Common myeloid progenitor, CD34-positive (primary cell): ENCODE data around the gene SLAMF7.

Experiments
- CTCF ChIA-PET: fragments of 350-600 bp; sonication (Branson Sonifier 250); formaldehyde crosslinking; loops from one replicate; lab custom pipeline; 2021; ENCODE audit warnings: antibody characterized with exemption; lab: Charles Lee
- POLR2A ChIA-PET: fragments of 350-600 bp; sonication (Branson Sonifier 250); formaldehyde crosslinking; loops from one replicate; lab custom pipeline; 2021; ENCODE audit warnings: antibody characterized with exemption; lab: Charles Lee
- DNase-seq, 3 donors: peaks; one replicate each; pipeline versions ENCODE4 v3.0.0 to v3.0.0-alpha.2; 2013
- H3K27ac ChIP-seq, 2 experiments: 1 replicate in 1 of 2; 2 replicates in 1 of 2; pipeline ENCODE4 v1.7.0; 2013; ENCODE audit warnings: inconsistent platforms in 2 of 2, low read length in 2 of 2, mild to moderate bottlenecking in 2 of 2, low read depth in 1 of 2, moderate library complexity in 1 of 2; ENCODE audit not compliant: severe bottlenecking in 2 of 2, insufficient read depth in 1 of 2, poor library complexity in 1 of 2
- H3K27me3 ChIP-seq, 5 experiments: replicated peaks in 2 of 5; 1 replicate in 3 of 5; 2 replicates in 2 of 5; pipeline versions ENCODE4 v1.6.1 to v1.7.0; 2013; ENCODE audit warnings: low read length in 4 of 5, mild to moderate bottlenecking in 2 of 5, moderate library complexity in 2 of 5, inconsistent platforms in 1 of 5; ENCODE audit not compliant: insufficient read depth in 5 of 5, control insufficient read depth in 4 of 5
- H3K36me3 ChIP-seq, 4 experiments: 1 replicate in 2 of 4; 2 replicates in 2 of 4; pipeline versions ENCODE4 v1.6.1 to v1.7.0; 2013; ENCODE audit warnings: low read length in 3 of 4, control low read depth in 1 of 4, mild to moderate bottlenecking in 1 of 4; ENCODE audit not compliant: control insufficient read depth in 4 of 4, insufficient read depth in 4 of 4
- H3K4me1 ChIP-seq, 4 experiments: 1 replicate in 3 of 4; 2 replicates in 1 of 4; pipeline versions ENCODE4 v1.6.1 to v1.7.1; 2013; ENCODE audit warnings: low read length in 3 of 4, mild to moderate bottlenecking in 3 of 4, control low read depth in 1 of 4, inconsistent platforms in 1 of 4, moderate library complexity in 1 of 4; ENCODE audit not compliant: control insufficient read depth in 4 of 4, insufficient read depth in 4 of 4; ENCODE audit errors: control extremely low read depth in 1 of 4
- H3K4me3 ChIP-seq, 7 experiments: 1 replicate in 4 of 7; 2 replicates in 3 of 7; pipeline versions ENCODE4 v1.5.1 to v1.7.0; 2013; ENCODE audit warnings: mild to moderate bottlenecking in 7 of 7, low read length in 6 of 7, moderate library complexity in 6 of 7, inconsistent platforms in 2 of 7, low read depth in 2 of 7, control low read depth in 1 of 7; ENCODE audit not compliant: insufficient read depth in 4 of 7, control insufficient read depth in 1 of 7; ENCODE audit errors: extremely low read depth in 1 of 7
- H3K9me3 ChIP-seq, 5 experiments: 1 replicate in 4 of 5; 2 replicates in 1 of 5; pipeline versions ENCODE4 v1.6.1 to v1.7.1; 2013; ENCODE audit warnings: low read length in 4 of 5, mild to moderate bottlenecking in 2 of 5, inconsistent platforms in 1 of 5, low read depth in 1 of 5, moderate library complexity in 1 of 5; ENCODE audit not compliant: control insufficient read depth in 4 of 5, insufficient read depth in 2 of 5; ENCODE audit errors: control extremely low read depth in 1 of 5
- WGBS: methylation state at CpG from one replicate; pipeline ENCODE4 v1.1.5; 2013; ENCODE audit not compliant: insufficient coverage; 5-methylcytosine and 5-hydroxymethylcytosine counted together

Gene SLAMF7

DNA sequence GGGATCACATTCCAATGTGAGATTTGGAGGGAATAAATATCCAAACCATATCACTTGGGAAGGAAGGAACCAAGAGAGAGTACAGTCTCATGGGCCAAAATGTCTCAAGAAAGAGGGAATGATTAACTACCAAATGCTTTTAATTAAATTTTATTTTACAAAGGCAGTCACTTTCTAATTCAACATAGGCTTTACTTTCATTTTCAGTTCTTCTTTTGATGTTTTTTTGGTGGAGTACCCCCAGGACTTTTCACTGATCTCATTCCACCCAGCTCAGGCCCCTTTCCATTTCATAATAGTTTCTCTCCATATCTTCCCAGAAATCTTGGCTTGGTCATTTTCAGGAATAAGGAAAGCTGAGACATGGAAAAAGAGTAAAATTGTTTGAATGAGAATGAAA is 5.1 kb upstream of the SLAMF7 start:
- peak in 1 of 3 donors; percentile 13 for DNase-seq
- Histone ChIP-seq H3K36me3 (peaks cover 0 to 2% (median 0%) of the 10 kb centered on the region in 4 experiments), H3K27ac (no peak overlapping the region), H3K4me1 (peaks cover 0 to 2% (median 0%) of the 10 kb centered on the region in 4 experiments), H3K27me3 (no peaks in the 10 kb centered on the region), H3K4me3 (no peak overlapping the region), H3K9me3 (peaks cover 0 to 15% (median 3%) of the 10 kb centered on the region in 5 experiments)
- POLR2A ChIA-PET = no interaction called here
- CTCF ChIA-PET = interaction anchor here (1.1 to 1.5 kb wide), 2 partner anchors 9 to 12 kb away, joined by 4 read pairs; no protein-coding TSS in a partner anchor

DNA sequence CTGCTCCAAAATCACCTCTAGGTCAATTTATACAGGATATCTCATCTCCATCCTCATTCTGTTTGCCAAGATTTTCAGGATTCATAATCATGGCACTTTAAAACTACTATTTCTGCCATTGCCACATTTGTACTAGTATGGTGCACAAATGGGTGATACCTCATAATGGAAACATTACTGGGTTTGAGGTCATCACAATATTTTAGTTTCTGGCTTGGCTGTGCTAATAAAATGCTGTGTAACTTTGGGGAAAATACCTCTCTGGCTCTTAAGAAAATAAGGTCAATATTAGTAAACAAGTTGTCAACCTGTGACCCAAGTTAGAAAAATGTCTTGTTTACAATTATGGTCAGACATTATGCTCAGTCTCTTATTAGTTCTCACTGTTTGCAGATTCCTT is 4.7 kb upstream of the SLAMF7 start:
- Histone ChIP-seq H3K36me3 (peaks cover 0 to 2% (median 0%) of the 10 kb centered on the region in 4 experiments), H3K27ac (no peak overlapping the region), H3K4me1 (peaks cover 0 to 6% (median 0%) of the 10 kb centered on the region in 4 experiments), H3K4me3 (no peak overlapping the region), H3K27me3 (no peaks in the 10 kb centered on the region), H3K9me3 (peaks cover 0 to 15% (median 3%) of the 10 kb centered on the region in 5 experiments)
- POLR2A ChIA-PET = no interaction called here
- CTCF ChIA-PET = no interaction called here
- DNase-seq = no peak

DNA sequence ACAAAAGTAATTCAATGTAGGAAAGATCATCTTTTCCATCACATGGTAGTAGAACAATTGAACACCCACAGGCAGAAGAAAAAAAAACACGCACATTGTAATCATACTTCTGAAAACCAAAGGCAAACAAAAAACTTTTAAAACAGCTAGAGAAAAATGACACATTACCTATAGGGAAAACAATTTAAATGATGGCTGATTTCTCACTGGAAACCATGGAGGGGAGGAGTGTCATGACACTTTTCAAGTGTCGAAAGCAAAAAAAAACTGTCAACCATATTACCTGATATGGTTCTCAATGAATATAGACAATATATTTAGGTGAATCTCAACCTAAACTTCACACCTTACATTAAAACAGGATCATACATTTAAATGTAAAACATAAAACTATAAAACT is 776 bp upstream of the SLAMF7 start:
- Histone ChIP-seq H3K4me1 (peaks cover 0 to 7% (median 0%) of the 10 kb centered on the region in 4 experiments), H3K36me3 (peaks cover 0 to under 1% (median 0%) of the 10 kb centered on the region in 4 experiments), H3K9me3 (peaks cover 0 to 15% (median 3%) of the 10 kb centered on the region in 5 experiments), H3K27me3 (no peaks in the 10 kb centered on the region), H3K27ac (no peak overlapping the region), H3K4me3 (no peak overlapping the region)
- WGBS = no CpG with 5 or more reads among the region's 2 CpGs
- ChIA-PET CTCF (interaction anchor here (0.7 to 1.3 kb wide), 4 partner anchors 10 to 39 kb away, joined by 3 to 4 read pairs (median 4); no protein-coding TSS in a partner anchor), POLR2A (interaction anchor here (1.0 kb wide), 2 partner anchors 98 to 167 kb away, joined by 3 to 5 read pairs; no protein-coding TSS in a partner anchor)
- no peak for DNase-seq

DNA sequence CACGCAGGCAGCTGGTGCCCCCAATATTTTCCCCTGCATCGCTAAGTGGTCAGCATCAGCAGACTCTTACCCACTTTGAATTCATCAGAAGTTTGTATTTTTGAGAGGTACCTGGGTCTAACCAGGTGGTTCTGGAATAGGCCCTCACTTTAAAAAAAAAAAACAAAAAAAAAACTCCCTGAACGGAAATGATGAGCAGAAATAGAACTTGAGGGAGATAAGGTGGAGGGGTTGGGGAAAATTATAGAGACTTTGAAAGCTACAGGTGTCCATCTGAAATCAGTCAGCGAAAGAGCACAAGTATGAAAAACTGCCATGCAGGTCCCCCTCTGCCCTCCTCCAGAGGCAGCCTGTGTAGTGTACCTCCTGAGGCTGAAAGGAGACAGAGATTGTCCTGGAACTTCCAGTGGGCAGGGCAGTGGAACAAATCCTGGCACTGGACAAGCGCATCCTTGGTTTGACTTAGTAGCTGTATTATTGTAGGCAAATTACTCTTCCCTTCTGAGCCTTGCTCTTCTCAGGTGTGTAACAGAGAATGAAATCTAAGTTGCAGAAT is 1.2 kb downstream of the SLAMF7 start:
- no peak for DNase-seq
- peaks cover 0 to 8% (median 3%) of the 10 kb centered on the region in 5 experiments for H3K9me3 ChIP-seq
- ChIA-PET POLR2A (no interaction called here), CTCF (interaction anchor here (0.6 to 1.6 kb wide), 3 partner anchors 15 to 230 kb away, joined by 3 to 5 read pairs (median 3); no protein-coding TSS in a partner anchor)
- H3K4me1 ChIP-seq = peaks cover 0 to 7% (median 0%) of the 10 kb centered on the region in 4 experiments
- H3K4me3 ChIP-seq = no peak overlapping the region
- H3K27ac ChIP-seq = no peak overlapping the region
- no peaks in the 10 kb centered on the region for H3K27me3 ChIP-seq
- no peaks in the 10 kb centered on the region for H3K36me3 ChIP-seq
- WGBS = 100% methylated on average over 3 of the region's 5 CpGs

DNA sequence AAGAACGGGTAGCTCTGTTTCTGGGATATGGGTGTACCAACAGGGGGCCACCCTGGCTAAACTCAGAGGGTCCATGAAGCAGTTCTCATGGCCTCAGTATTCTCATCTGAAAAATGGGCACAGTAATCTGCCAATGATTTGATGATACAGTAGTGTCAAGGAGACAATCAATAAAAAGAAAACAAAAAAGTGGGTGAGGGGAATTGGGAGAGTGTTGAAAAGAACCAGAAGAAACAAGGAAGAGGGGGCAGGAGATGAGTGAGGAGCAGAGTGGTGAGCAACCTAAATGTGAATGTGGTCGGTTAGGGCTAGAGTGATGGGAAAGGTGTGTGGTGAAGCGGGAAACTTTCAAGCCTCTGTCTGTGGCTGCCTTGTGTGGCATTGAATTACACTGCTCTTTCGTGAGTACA is 2.0 kb downstream of the SLAMF7 start:
- ChIA-PET CTCF (no interaction called here), POLR2A (no interaction called here)
- H3K9me3 ChIP-seq = peaks cover 0 to 6% (median 3%) of the 10 kb centered on the region in 5 experiments
- WGBS = 100% methylated on average over 4 of the region's 4 CpGs
- no peak for DNase-seq
- H3K27me3 ChIP-seq = no peaks in the 10 kb centered on the region
- peaks cover 0 to 7% (median 0%) of the 10 kb centered on the region in 4 experiments for H3K4me1 ChIP-seq
- H3K36me3 ChIP-seq = no peaks in the 10 kb centered on the region
- H3K4me3 ChIP-seq = no peak overlapping the region
- no peak overlapping the region for H3K27ac ChIP-seq

DNA sequence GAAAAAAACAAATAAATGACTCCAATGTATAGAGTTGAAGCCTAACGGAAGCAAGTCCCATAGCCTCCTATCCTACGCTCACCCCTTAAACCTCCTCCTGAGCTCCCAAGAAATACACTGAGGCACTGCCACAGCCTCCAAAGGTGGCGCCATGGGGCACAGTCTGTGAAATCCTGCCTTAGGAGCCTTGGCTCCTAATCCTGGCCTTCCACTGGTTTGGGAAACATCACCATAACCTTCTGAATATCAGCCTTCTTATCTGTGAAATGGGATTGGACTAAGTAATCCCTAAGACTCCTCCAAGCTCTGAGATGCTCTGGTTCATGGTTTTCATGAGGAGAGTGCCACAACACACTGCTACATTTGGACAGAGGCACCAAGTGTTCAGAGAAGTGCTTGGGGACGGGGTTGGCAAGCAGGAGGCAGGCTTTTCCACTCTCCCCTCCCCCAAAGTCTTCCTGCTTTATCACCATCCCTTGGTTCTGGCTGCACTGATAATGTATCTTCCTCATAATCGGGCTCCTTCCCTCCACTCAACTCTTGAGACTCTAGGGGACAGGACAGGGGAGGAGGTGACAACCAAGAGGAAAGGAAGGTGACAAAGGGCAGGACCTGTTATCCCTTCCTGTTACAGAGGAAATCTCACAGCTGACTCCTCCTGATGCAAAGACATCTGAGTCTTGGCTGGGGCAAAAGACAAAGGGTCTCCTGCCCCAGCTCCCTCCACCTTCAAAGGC is 2.7 kb downstream of the SLAMF7 start:
- ChIA-PET CTCF (no interaction called here), POLR2A (no interaction called here)
- DNase-seq = no peak
- no peaks in the 10 kb centered on the region for H3K27me3 ChIP-seq
- no peak overlapping the region for H3K4me3 ChIP-seq
- H3K36me3 ChIP-seq = no peaks in the 10 kb centered on the region
- peaks cover 0 to 3% (median 3%) of the 10 kb centered on the region in 5 experiments for H3K9me3 ChIP-seq
- H3K4me1 ChIP-seq = peaks cover 0 to 7% (median 0%) of the 10 kb centered on the region in 4 experiments
- 83% methylated on average over 2 of the region's 5 CpGs for WGBS
- no peak overlapping the region for H3K27ac ChIP-seq
